IPS DF 4.7 (cell line): Measurements from ENCODE around the gene KCNQ2.
"Not testable (repeated sequence)": the region's sequence is repeated elsewhere in the genome, so short reads cannot be mapped to it uniquely, and the experiment has no call there.

Experiments used
- DNase-seq: peaks from one replicate; pipeline ENCODE4 v3.0.0-alpha.2; 2013; ENCODE audit warnings: low spot score; ENCODE audit errors: extremely low read depth

Gene KCNQ2

DNA sequence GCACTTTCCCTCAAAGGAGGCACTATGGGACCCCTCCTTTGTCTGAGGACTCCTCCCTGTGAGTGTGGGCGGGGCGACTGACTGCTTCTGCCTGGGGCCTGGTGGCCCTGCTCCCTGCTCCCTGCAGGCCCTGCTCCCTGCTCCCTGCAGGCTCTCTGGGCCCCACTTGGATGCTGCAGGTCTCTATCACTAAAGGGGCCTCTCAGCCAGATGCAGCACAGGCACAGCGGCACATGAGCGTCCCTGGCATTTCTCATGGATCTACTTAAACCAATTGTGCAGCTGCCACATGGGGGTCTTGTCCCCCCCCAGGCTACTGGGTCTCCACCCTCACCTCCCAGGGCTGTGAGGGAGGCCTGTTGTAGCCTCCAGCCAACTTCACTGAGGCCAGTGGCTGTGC lies 18.6 kb upstream of the KCNQ2 start:
- DNase-seq, result no peak

DNA sequence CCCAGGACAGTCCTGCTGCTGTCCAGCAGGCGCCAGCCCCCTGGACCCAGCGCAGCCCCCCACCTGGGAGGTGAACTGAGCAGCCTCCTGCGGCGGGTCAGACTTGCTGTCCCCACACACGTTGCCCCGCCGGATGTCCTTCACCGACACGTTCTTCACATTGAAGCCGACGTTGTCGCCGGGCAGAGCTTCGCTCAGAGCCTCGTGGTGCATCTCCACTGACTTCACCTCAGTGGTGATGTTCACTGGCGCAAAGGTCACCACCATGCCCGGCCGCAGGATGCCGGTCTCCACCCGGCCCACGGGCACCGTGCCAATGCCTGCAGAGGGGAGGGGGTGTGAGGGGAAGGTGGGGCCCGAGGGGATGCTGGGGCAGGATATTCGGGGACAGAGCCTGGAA lies 18.0 kb upstream of the KCNQ2 start:
- no peak for DNase-seq

DNA sequence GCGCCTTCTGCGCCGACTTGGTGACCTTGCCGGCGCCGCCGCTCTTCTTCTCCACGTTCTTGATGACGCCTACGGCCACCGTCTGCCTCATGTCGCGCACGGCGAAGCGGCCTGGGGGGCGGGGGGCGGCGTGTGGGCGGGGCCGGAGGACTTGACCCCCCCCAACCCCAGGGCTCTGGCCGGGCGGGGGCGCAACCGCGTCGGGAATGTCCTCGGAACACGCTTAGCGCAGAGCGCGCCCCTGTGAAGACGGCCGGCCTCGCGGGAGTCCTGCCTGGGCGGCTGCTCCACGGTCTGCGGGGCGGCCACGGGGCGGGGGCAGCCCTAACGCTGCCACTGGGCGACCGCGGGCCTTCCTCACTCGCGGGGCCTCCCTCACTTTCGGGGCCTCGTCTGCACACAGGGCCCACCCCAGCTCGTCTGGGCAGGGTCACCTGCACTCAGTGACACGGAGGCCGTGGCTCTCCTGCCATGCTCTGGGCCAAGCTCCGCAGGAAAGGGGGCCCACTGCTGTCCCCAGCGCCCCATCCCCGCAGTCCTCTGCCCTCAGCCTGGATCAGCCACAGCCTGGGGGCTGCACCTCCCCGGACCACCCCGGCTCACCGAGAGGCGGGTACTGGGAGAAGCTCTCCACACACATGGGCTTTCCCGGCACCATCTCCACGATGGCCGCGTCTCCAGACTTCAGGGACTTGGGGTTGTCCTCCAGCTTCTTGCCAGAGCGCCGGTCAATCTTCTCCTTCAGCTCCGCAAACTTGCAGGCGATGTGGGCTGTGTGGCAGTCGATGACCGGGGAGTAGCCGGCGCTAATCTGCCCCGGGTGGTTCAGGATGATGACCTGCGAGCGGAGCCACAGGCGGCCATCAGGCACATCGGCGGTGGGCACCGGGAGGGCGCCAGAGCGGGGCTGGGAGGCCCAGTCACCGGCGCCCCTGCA lies 16.1 kb upstream of the KCNQ2 start:
- no peak for DNase-seq

DNA sequence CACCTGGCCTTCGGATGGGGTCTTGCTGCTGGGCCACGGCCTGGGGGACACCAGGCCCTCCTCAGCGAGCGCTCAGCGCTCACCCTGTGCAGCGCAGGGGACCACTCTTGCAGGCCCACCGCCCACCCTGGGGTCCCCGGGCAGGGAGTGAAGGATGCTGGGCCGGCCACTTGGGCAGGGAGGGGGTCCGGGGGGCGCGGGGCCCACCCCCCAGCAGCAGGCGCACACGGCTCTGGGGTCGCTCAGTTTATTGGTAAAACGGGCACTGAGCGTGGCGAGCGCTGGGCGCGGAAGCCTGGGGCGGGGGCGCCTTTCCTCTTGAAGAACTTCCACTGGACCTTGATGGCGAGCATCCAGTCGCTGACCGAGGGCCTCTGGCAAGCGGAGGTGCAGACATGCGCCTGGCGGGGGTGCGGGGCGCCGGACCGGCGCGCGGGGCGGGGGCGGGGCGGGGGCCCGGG lies 15.4 kb upstream of the KCNQ2 start:
- DNase-seq, result no peak

DNA sequence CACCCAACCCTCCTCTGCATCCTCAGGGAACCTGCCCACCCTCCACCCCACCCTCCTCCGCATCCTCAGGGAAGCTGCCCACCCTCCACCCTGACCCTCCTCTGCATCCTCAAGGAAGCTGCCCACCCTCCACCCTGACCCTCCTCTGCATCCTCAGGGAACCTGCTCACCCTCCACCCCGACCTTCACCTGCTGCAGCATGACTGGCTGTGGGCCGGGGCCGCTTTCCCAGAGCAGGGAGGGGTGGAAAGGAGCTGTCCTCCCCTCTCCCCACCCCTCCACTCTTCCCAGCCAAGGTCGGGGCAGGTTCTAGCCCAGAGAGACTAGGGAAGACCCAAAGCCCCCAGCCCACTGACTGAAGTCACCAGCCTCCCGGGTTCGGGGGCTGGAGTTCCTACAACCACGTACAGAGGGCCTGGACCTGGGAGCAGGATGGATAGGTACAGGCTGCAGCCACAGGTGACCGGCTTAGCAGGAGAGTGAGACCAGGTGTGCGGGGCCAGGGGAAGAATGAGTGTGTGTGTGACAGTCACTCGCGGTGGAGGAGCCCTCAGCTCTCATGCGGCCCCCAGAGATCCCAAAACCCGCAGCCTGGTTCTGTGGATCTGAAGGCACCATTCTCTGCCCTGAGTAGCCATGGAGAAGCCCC lies 14.8 kb upstream of the KCNQ2 start:
- no peak for DNase-seq

DNA sequence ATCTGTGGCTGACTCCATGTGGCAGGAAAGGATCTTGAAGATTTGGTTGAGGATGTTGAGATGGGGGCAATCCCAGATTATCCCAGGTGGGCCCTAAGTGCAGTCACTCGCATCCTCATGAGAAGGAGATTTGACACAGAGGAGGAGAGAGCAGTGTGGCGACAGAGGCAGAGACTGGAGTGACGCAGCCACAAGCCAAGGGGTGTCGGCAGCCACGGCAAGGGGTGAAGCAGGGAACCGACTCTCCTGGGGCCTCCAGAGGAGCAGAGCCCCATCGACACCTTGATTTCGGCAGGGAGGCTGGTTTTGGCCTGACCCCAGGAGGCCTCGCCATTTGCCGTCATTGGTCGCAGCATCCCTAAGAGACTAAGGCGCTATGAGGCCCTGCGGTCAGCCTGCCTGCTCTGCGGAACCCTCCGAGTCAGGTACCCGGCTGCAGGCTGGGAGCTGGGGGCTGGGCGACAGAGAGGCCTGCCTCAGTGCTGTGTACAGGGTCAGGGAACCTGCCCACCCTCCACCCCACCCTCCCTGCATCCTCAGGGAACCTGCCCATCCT lies 13.9 kb upstream of the KCNQ2 start:
- no peak for DNase-seq

DNA sequence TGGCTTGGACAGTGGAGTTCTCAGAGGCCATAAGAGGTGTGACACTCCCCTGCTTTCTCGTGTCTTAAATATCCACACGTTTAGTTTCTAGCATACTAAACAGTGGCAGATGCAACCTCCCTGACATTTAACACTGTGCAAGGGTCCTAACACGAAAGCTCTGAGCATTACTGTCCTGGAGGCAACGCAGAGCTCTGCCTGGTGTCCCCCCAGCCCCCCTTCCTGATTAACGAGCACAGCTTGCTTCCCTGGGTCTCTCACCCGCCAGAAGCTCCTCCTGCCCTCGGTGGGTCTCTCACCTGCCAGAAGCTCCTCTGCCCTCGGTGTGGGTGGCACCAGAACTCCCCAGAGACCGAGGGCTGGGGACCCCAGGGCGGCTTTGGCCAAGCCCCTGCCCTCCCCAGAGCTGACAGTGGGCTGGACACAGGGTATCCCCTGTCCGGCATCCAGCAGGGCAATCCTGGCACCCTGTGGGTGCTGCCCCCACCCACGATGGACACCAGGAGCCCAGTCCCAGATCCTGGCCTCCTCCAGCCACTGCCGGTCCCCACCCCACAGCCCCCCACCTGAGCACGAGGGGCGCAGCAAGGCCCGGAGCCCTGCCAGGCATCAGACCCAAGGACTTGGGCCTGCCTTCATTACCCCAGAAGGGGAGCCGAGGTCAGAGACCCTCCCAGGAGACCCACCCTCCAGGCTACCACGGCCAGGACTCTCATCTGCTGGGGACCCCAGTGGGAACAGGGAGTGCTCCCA lies 12.4 kb upstream of the KCNQ2 start:
- DNase-seq, result no peak

DNA sequence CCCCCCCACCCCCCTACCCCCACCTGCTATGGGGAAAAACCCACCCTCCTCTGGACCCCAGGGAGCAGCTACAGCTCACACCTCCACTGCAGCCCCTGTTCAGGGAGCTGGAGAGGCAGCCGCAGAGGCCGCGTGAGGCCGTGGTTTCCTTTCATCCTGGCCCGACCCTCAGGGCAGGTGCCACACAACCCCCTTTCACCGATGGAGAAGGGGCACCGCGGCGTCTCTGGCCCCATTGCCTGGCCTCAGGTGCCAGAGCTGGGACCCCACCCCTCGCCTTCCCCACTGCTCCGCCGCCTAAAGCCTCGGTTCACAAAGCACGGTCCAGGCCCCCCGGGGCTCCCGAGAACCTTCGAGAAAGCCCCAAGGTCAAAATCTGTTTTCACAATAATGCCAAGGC lies 11.8 kb upstream of the KCNQ2 start:
- no peak for DNase-seq

DNA sequence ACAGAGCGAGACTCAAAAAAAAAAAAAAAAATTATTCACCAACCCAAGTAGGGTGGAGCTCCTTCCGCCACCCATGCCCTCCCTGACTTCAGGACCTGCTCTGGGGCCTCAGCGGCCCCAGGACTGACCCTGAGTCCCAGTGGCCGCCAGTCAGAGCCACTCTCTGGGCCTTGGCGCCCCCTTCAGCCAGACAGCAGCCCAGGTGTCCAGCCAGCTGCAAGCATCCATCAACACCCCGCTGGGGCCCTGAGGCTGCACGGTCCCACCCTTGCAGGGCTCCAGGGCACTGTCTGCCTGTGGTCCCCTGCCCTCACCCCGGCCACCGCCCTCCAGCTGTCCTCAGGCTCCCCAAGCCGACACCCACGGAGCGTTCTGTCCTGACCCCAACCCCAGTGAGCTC lies 11.4 kb upstream of the KCNQ2 start:
- no peak for DNase-seq

DNA sequence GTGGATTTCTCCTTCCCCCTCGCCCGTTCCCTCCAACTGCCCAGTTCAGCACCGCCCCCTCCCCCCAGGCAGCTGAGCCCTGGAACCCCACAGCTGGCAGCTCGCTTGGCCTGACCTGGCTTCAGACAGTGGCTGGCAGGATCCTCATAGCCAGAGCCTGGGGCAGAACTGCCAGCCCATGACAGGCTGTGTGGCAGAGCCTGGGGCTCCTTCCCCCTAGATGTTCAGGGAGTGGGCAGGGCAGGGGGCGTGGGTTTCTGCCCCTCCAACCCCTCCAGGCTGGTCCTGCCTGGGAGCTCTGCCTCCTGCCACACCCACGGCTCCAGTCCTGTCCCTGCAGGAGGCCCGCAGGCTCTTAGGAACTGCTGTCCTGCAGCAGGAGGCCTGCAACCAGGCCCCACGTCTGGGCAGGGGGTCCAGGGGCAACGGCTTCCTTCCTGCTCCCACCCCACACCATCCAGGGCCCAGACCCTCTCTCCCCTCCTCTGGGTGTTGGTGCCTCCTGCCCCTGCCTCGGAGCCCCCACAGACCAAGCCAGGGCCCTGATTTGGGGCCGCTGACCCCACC lies 9.6 kb upstream of the KCNQ2 start:
- DNase-seq, result no peak

DNA sequence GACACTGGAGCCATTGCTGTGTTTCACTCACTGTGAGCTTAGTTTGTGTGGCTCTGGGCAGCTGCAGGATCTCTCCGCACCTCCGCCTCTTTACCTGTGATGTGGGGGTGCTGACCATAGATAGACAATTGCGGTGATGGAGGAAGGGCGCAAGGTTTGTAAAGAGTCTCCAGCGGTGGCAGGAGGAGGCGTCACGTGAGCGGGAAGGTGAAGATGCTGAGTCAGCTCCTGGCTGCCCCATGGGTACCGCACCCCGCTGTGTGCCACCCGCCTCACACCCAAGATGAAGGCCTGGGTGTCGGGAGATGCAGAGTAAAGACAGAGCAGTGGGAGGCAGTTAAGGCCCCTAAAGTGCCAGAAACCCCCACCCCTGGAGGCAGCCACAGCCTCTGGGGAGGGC lies 9.0 kb upstream of the KCNQ2 start:
- no peak for DNase-seq

DNA sequence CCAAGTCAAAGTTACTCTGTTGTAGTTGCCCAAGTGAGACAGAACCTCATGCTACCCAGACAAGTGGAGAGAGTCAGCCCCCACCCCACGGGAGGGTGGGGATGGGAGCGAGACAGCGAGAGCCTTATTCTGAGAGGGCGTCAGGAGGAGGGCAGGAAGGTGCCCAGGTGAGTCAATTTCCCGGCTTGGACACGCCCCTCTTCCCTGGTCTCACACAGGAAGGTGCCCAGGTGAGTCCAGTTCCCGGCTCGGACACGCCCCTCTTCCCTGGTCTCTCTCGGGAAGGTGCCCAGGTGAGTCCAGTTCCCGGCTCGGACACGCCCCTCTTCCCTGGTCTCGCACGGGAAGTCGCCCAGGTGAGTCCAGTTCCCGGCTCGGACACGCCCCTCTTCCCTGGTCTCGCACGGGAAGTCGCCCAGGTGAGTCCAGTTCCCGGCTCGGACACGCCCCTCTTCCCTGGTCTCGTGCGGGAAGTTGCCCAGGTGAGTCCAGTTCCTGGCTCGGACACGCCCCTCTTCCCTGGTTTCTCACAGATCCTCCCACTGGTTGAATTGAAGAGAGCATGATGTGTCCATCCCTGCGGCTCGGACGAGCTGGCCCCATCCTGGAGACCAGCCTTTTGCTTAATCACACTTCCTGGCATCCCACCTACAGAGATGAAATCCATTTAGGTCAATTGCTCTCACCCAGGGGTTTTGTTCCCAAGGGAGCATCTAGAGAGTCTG lies 7.4 kb upstream of the KCNQ2 start:
- not testable (repeated sequence) for DNase-seq

DNA sequence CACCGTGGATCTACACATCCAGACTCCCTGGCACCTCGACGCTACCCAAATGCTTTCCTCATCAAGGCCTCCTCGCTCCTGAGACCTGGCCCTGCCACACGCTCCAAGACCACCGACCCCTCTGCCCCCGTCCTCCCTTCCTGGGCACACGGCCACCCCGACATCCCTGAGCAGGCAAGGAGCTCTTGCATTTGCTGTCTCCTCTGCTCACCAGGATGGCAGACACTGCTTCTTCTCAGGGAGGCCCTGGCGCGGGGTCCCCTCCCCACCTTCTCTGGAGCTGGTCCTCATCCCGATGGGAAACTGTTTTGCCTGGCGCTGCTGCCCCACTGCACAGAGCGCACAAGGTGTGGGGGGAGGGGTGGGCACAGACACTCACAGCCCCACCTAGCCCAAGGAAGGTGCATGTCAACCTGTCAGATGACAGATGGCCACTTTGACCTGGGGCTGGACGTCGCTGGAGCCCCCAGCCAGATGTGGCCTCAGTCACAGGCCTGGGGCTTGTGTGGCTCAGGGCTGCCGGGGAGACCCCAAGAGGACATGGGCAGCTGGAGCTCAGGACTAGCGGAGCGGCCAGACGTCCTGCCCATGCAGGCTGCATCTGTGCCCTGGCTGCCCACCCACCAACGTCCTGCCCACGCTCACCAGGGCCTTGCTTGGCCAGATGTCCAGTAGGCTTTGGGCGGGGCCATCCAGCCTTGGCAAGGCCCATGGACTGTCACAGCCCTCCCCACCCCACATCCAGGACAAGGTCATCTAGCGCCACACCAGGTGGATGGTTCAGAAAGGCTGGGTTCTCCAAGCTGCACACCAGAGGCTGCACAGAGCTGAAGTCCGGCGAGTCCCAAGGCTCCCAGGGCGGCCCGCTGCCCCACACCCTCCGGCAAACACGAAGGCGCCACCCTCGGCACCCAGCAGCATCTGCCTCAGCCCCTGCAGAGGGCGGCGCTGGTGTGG lies 6.2 kb upstream of the KCNQ2 start:
- no peak for DNase-seq

DNA sequence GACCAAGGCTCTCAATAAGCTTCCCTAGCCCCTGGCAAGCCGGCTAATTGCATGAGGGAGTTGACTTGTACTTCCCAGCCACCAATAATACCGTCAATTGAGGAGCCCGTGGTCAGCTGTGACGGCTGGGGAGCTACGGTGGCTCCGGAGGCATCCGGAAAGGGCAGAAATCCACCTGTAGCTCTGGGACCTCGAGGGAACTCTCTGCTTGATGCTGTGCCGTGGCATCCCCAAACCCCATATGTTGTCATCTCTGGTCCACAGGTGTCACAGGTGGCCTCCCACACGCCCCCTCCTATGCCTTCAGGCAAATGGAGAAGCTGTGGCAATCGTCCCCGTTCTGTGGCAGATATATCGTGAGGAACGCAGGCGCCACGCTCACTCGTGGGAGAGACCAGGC lies 5.5 kb upstream of the KCNQ2 start:
- DNase-seq, result no peak

DNA sequence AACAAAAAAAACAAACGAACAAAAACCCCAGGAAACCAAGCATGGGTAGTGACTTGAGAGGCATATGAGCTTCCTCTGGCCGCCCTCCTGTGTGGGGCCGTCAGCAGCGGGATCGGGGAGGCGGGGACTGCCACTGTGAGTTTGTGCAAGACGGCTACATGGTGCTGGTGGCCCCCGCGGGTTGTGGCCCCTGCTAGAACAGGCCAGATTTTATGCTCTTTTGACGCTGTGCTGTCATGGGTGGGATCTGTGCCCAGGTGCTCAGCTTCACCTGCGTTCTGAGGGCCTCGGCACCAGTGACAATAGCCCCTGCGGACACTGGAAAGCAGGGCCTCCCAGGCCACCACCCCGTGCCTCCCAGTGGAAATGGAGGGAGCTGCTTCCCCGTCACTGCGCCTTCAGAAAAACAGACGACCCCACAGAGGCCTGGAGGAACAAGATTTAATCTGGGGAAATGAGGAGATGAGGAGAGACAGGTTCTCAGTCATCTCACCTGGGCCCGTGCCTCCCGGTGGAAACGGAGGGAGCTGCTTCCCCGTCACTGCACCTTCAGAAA lies 4.7 kb upstream of the KCNQ2 start:
- no peak for DNase-seq

DNA sequence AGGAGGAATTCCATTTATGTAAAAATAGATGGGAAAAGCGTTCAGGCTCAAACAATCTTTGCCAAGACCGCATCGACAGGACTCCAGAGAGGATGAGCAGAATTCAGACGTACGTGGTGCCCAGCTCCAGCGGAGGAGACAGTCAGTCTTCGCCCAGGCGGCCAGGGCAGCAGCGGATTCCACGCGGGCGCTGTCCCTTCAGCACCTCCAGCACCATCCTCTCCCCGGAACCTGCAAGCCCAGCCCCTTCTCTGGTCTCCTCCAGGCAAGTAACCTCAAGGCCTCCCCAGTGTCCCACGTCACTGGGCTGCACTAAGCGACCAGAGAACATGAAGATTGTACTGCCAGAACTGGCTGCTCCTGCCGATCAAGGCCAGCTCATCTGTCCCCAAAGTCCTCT lies 2.8 kb upstream of the KCNQ2 start:
- DNase-seq, result no peak

DNA sequence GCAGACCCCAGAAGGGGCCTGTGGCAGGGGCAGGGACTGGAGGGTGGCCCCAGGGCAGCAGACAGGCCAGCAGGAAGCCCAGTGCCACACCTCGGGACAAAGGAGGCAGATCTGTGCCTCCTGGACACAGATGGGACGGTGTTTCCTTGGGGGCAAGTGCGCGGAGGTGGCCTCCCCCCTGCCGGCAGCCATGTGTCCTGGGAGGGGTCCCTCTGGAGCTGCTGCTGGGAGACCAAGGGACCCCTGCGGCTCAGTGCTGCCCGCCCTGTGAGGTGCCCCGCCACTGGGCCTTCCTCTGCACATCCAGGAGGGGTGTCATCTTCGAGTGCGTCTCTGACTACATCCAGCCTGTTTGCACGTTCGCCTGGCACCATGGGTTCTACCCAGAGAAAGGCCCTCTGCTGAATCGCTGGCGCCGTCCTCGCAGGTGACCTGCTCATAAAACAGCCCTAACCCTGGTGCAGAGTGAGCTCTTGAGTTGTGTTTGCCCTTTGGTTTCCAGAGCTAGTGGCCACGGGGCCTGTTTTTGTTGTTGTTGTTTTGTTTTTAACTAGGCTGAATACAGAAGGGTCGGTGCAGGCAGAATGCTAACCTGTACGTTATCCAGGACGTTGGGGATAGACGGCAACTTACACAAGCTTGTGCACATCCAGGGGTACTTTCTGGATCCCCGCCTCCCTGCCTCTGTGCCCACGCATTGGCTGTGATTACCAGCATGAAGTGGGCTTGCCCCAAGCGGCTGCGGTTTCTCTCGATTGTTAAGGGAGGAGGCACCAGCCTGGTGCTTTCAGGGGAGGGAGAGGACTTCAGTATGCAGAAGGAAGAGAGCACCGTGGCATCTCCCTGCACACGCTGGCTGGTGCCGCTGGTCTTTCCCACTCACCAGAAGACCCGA lies 1.3 kb upstream of the KCNQ2 start:
- DNase-seq, result no peak

DNA sequence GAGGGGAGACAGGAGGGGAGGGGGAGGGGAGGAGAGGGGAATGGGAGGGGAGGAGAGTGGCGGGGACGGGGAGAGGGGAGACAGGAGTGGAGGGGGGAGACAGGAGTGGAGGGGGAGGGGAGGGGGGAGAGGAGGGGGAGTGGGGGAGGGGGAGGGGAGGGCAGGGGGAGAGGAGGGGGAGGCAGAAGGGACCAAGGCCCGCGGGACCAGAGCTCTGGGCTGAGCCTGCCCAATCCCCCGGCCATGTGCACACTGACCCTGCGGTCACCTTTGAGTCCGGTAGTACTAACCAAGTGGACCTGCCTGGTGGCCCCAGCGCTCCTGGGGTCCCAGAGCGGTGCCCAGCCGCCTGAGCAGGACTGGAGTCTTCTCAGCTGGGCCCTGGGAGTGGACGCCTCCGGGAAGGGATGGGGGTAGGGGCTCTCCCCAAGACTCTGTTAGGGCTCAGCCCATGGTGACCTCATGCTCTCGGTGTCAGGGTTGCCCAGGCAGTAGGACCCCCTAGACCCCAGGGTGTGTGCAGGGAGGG lies 471 bp upstream of the KCNQ2 start:
- DNase-seq, result no peak
